Measurements from ENCODE around the gene MAP3K5. TPM values are rescaled to one million over a fixed set of nuclear protein-coding genes. Genes with fewer than 3 reads are reported as not detected.

MAP3K5 gene
- total and polyA plus RNA-seq, 2 of the 8 experiments (the other 6 are each of a cell fraction or from before 2014, with no cell fraction given), result 0.63 to 2.6 TPM

- no peak overlapping the region for H3K18ac ChIP-seq (ENCODE audit: extremely low read depth, low read length)
- ChIA-PET POLR2A (ENCODE audit: partially characterized antibody) (interaction anchor here (1.3 to 1.9 kb wide), 2 partner anchors 18 to 255 kb away, joined by 4 to 8 read pairs; partner anchors contain the start of gene BCLAF1), CTCF (ENCODE audit: partially characterized antibody) (interaction anchor here (1.0 to 1.7 kb wide), 10 partner anchors 15 to 248 kb away, joined by 3 to 5 read pairs (median 3); partner anchors contain the start of gene MAP3K5)
- H2AK5ac ChIP-seq (ENCODE audit: low read depth, low read length), result no peak overlapping the region
- no peaks in the 10 kb centered on the region for H3K9me3 ChIP-seq (ENCODE audit: insufficient read depth in 2 of 2, low read depth in 1 of 2, low read length in 1 of 2)
- H3K36me3 ChIP-seq (ENCODE audit: control insufficient read depth in 2 of 4, insufficient read depth in 4 of 4, low read length in 3 of 4), result no peaks in the 10 kb centered on the region; a peak in 1 of 8 replicates
- no peak overlapping the region for H3K14ac ChIP-seq (ENCODE audit: insufficient read length)
- no peak overlapping the region for H2AFZ ChIP-seq (ENCODE audit: low read length)
- FAIRE-seq, result peak; percentile 52
- DNase-seq (ENCODE audit: low read depth in 1 of 2, low spot score in 2 of 2), result no peak
- no peak overlapping the region for H2BK15ac ChIP-seq (ENCODE audit: low read length)
- WGBS, 2 experiments (ENCODE audit: extremely low coverage in 1 of 2, insufficient coverage in 1 of 2, insufficient read length in 1 of 2, insufficient replicate concordance in 2 of 2, low coverage in 1 of 2, low lambda C conversion rate in 2 of 2, missing lambda C conversion rate in 1 of 2), result 64% methylated on average over 1 of the region's 1 CpG; no CpG with 5 or more reads in 1 of the 2 experiments
- H4K20me1 ChIP-seq (replicated peaks in 1 of 2; ENCODE audit: control insufficient read depth in 1 of 2, insufficient read depth in 2 of 2, low read length in 2 of 2), result peaks cover 15 to 20% of the 10 kb centered on the region in 2 experiments
- peaks cover 5% of the 10 kb centered on the region for H3K79me1 ChIP-seq (ENCODE audit: low read depth, low read length)
- no peak overlapping the region for H3K4me3 ChIP-seq (ENCODE audit: extremely low read depth in 1 of 4, insufficient read depth in 2 of 4, low read depth in 3 of 4, low read length in 4 of 4)
- H2BK20ac ChIP-seq (ENCODE audit: low read length), result no peak overlapping the region
- H3K9ac ChIP-seq (replicated peaks in 1 of 4; ENCODE audit: extremely low read depth in 1 of 4, low read depth in 3 of 4, low read length in 3 of 4), result no peak overlapping the region
- peaks cover 2 to 21% (median 9%) of the 10 kb centered on the region in 4 experiments; a peak in 6 of 7 replicates for H3K4me1 ChIP-seq (replicated peaks in 1 of 4; ENCODE audit: control insufficient read depth in 3 of 4, insufficient read depth in 4 of 4, low read length in 3 of 4)
- no peak overlapping the region for H4K5ac ChIP-seq (ENCODE audit: insufficient read length, low read depth, low read length)
- no peak overlapping the region for H4K8ac ChIP-seq (ENCODE audit: extremely low read depth, insufficient read depth, low read length)
- no peak overlapping the region for H2BK120ac ChIP-seq (replicated peaks; ENCODE audit: low read depth, low read length)
- H3K27me3 ChIP-seq (replicated peaks in 1 of 4; ENCODE audit: control insufficient read depth in 3 of 4, extremely low read depth in 1 of 4, insufficient read depth in 3 of 4, low read length in 3 of 4), result no peaks in the 10 kb centered on the region
- H3K4me2 ChIP-seq (ENCODE audit: insufficient read depth in 1 of 2, low read depth in 2 of 2, low read length in 2 of 2), result peak overlapping the region in 1 of 2 experiments; percentile 11; a peak in 1 of 4 replicates
- peaks cover 16 to 100% of the 10 kb centered on the region in 2 experiments; a peak in 3 of 4 replicates for H3K79me2 ChIP-seq (ENCODE audit: control insufficient read depth in 1 of 2, insufficient read depth in 2 of 2, low read length in 2 of 2)
- no peak overlapping the region for H3K27ac ChIP-seq (ENCODE audit: low read depth, low read length)
- H4K91ac ChIP-seq (replicated peaks; ENCODE audit: insufficient read length, low read length), result no peak overlapping the region
- no peak overlapping the region for H3K4ac ChIP-seq (replicated peaks; ENCODE audit: insufficient read length, low read depth, low read length)
- no peak overlapping the region for H2BK12ac ChIP-seq (ENCODE audit: low read depth, low read length)
- H2BK5ac ChIP-seq (ENCODE audit: low read depth, low read length), result no peak overlapping the region
- no peak for TF ChIP-seq CHD2 (IDR thresholded peaks at IDR 0.05; ENCODE audit: low read length)
- no peak overlapping the region for H3K23ac ChIP-seq (ENCODE audit: insufficient read length)
- no peak overlapping the region for H3K56ac ChIP-seq (replicated peaks; ENCODE audit: insufficient read length, low read depth, low read length)
- peaks cover 5% of the 10 kb centered on the region; the same call in 1 of the 2 replicates for H3K23me2 ChIP-seq (ENCODE audit: low read depth, low read length)
Measured at GRCh38 chr6:136544326-136544725, 248.0 kb downstream of the MAP3K5 start.

Data from H1 (cell line).